Liver (tissue), 9 donors: ENCODE results near the gene TEX51. TPM values are rescaled to one million over a fixed set of nuclear protein-coding genes. Genes with fewer than 3 reads are reported as not detected.

Source experiments
- DNase-seq: peaks from one replicate; pipeline ENCODE4 v3.0.0-alpha.2; 2017; ENCODE audit warnings: low spot score
- H3K27ac ChIP-seq, 2 donors: one replicate each; pipeline ENCODE4 v1.7.0; 2013; ENCODE audit warnings: inconsistent platforms in 2 of 2, low read length in 2 of 2, control low read depth in 1 of 2, low read depth in 1 of 2, mild to moderate bottlenecking in 1 of 2
- H3K27me3 ChIP-seq, 4 donors: one replicate each; pipeline versions ENCODE4 v1.6.1 to v1.7.0; 2013; ENCODE audit warnings: low read length in 3 of 4, inconsistent platforms in 1 of 4, mild to moderate bottlenecking in 1 of 4, moderate library complexity in 1 of 4; ENCODE audit not compliant: control insufficient read depth in 4 of 4, insufficient read depth in 4 of 4
- H3K36me3 ChIP-seq, 4 donors: one replicate each; pipeline versions ENCODE4 v1.6.1 to v1.7.0; 2013; ENCODE audit warnings: low read length in 3 of 4, mild to moderate bottlenecking in 3 of 4, low read depth in 1 of 4, moderate library complexity in 1 of 4; ENCODE audit not compliant: control insufficient read depth in 4 of 4, insufficient read depth in 3 of 4
- H3K4me1 ChIP-seq, 4 donors: one replicate each; pipeline versions ENCODE4 v1.6.1 to v1.7.0; 2013; ENCODE audit warnings: low read length in 3 of 4, mild to moderate bottlenecking in 3 of 4, moderate library complexity in 1 of 4; ENCODE audit not compliant: control insufficient read depth in 4 of 4, insufficient read depth in 4 of 4
- H3K4me3 ChIP-seq, 3 donors: one replicate each; pipeline versions ENCODE4 v1.6.1 to v1.7.0; 2013; ENCODE audit warnings: low read length in 3 of 3, control low read depth in 1 of 3, low read depth in 1 of 3, mild to moderate bottlenecking in 1 of 3
- H3K9ac ChIP-seq, 2 donors: one replicate each; pipeline ENCODE4 v1.7.0; 2013; ENCODE audit warnings: low read length in 2 of 2, mild to moderate bottlenecking in 2 of 2, moderate library complexity in 2 of 2, control low read depth in 1 of 2, low read depth in 1 of 2
- H3K9me3 ChIP-seq, 4 donors: one replicate each; pipeline versions ENCODE4 v1.6.1 to v1.7.0; 2013; ENCODE audit warnings: low read length in 3 of 4; ENCODE audit not compliant: control insufficient read depth in 4 of 4
- EGR1 ChIP-seq, 2 donors: IDR thresholded peaks; 2 replicates each; pipeline ENCODE4 v1.6.1; 2016 to 2018; ENCODE audit warnings: antibody characterized with exemption in 2 of 2, low read depth in 2 of 2
- FOXA1 ChIP-seq: IDR thresholded peaks from 2 replicates; pipeline ENCODE4 v1.6.1; 2016; ENCODE audit warnings: antibody characterized with exemption
- GABPA ChIP-seq, 2 donors: IDR thresholded peaks in 1 of 2; conservative IDR thresholded peaks in 1 of 2; 2 replicates each; pipeline ENCODE4 v1.6.1; 2016; ENCODE audit warnings: antibody characterized with exemption in 2 of 2, mild to moderate bottlenecking in 1 of 2, moderate library complexity in 1 of 2
- HNF4A ChIP-seq, 2 donors: conservative IDR thresholded peaks; 2 replicates each; pipeline ENCODE4 v1.6.1; 2016; ENCODE audit warnings: antibody characterized with exemption in 2 of 2, mild to moderate bottlenecking in 2 of 2
- HNF4G ChIP-seq: IDR thresholded peaks from 2 replicates; pipeline ENCODE4 v1.6.1; 2016; ENCODE audit warnings: antibody characterized with exemption
- NR2F2 ChIP-seq: IDR thresholded peaks from 2 replicates; pipeline ENCODE4 v1.6.1; 2016; ENCODE audit warnings: antibody characterized with exemption
- RAD21 ChIP-seq, 2 donors: IDR thresholded peaks; 2 replicates each; pipeline ENCODE4 v1.6.1; 2016; ENCODE audit warnings: antibody characterized with exemption in 2 of 2, mild to moderate bottlenecking in 2 of 2
- REST ChIP-seq: IDR thresholded peaks from 2 replicates; pipeline ENCODE4 v1.6.1; 2016; ENCODE audit warnings: antibody characterized with exemption, mild to moderate bottlenecking
- RXRA ChIP-seq, 2 donors: IDR thresholded peaks; 2 replicates each; pipeline ENCODE4 v1.6.1; 2017 to 2018; ENCODE audit warnings: antibody characterized with exemption in 2 of 2, mild to moderate bottlenecking in 1 of 2
- TAF1 ChIP-seq: conservative IDR thresholded peaks from 2 replicates; pipeline ENCODE4 v1.6.1; 2016; ENCODE audit warnings: antibody characterized with exemption, mild to moderate bottlenecking
- YY1 ChIP-seq: IDR thresholded peaks from 2 replicates; pipeline ENCODE4 v1.6.1; 2016; ENCODE audit warnings: antibody characterized with exemption, mild to moderate bottlenecking
- ZBTB33 ChIP-seq: IDR thresholded peaks from 2 replicates; pipeline ENCODE4 v1.6.1; 2016; ENCODE audit warnings: antibody characterized with exemption
- WGBS: extraction: QIAGEN DNeasy Blood & Tissue Kit; methylation state at CpG from one replicate; pipeline ENCODE4 v1.1.7; 2013; 5-methylcytosine and 5-hydroxymethylcytosine counted together
- polyA plus RNA-seq, 2 donors: library from polyadenylated mRNA; stranded (reverse) in 1 of 2; unstranded in 1 of 2; fragments of 200-250 nt in 1 of 2; fragments of >200 nt in 1 of 2; fragmentation: Nextera tagmentation in 1 of 2; extraction: Ambion mirVana in 1 of 2; gene quantifications; one replicate each; pipeline versions ENCODE4 v1.2.1 to v1.2.3, GENCODE V29; 2013 to 2015
- total RNA-seq, 2 donors: library from RNA; depleted of rRNA; stranded (reverse); fragments of >200 nt; gene quantifications; one replicate each; pipeline ENCODE4 v1.2.3, GENCODE V29; 2014
- TF ChIP-seq, protein P1 (sequence below): fragments of 150-350 bp; IDR thresholded peaks from 2 replicates; pipeline ENCODE4 v1.5.1; 2017; ENCODE audit warnings: improper control_type of control experiment, low read depth, low read length; ENCODE audit not compliant: missing input control
- TF ChIP-seq, protein P2 (sequence below): IDR thresholded peaks from 2 replicates; pipeline ENCODE4 v1.6.1; 2016; ENCODE audit warnings: antibody characterized with exemption
- donor health status: healthy.
- donor health status: healthy.
- donor health status: healthy.
- donor health status: healthy.
- donor health status: healthy.

Gene TEX51
- total and polyA plus RNA-seq, 4 donors = not detected

- Histone ChIP-seq H3K27ac (no peak overlapping the region), H3K36me3 (no peaks in the 10 kb centered on the region), H3K4me1 (peaks cover 0 to under 1% (median 0%) of the 10 kb centered on the region in 4 donors), H3K27me3 (peaks cover 0 to 4% (median under 1%) of the 10 kb centered on the region in 4 donors), H3K4me3 (no peak overlapping the region), H3K9ac (no peak overlapping the region), H3K9me3 (peaks cover under 1 to 6% (median 2%) of the 10 kb centered on the region in 4 donors)
- WGBS = 68% methylated on average over 4 of the region's 4 CpGs
- no peak for DNase-seq
- TF ChIP-seq GABPA (IDR thresholded peaks at IDR 0.05 in 1 of 2, conservative IDR thresholded peaks at IDR 0.05 in 1 of 2) = no peak
- TF ChIP-seq REST = no peak
- TF ChIP-seq RXRA (IDR thresholded peaks at IDR 0.05) = no peak
- no peak for TF ChIP-seq RAD21 (IDR thresholded peaks at IDR 0.05)
- no peak for TF ChIP-seq HNF4G
- no peak for TF ChIP-seq YY1
- TF ChIP-seq FOXA1 = no peak
- TF ChIP-seq, protein P1, sequence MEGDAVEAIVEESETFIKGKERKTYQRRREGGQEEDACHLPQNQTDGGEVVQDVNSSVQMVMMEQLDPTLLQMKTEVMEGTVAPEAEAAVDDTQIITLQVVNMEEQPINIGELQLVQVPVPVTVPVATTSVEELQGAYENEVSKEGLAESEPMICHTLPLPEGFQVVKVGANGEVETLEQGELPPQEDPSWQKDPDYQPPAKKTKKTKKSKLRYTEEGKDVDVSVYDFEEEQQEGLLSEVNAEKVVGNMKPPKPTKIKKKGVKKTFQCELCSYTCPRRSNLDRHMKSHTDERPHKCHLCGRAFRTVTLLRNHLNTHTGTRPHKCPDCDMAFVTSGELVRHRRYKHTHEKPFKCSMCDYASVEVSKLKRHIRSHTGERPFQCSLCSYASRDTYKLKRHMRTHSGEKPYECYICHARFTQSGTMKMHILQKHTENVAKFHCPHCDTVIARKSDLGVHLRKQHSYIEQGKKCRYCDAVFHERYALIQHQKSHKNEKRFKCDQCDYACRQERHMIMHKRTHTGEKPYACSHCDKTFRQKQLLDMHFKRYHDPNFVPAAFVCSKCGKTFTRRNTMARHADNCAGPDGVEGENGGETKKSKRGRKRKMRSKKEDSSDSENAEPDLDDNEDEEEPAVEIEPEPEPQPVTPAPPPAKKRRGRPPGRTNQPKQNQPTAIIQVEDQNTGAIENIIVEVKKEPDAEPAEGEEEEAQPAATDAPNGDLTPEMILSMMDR = no peak
- TF ChIP-seq ZBTB33 = no peak
- TF ChIP-seq TAF1 = no peak
- TF ChIP-seq, protein P2, sequence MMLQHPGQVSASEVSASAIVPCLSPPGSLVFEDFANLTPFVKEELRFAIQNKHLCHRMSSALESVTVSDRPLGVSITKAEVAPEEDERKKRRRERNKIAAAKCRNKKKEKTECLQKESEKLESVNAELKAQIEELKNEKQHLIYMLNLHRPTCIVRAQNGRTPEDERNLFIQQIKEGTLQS = no peak
Measured at GRCh38 chr2:126880817-126881216, 17.9 kb upstream of the TEX51 start.

DNA sequence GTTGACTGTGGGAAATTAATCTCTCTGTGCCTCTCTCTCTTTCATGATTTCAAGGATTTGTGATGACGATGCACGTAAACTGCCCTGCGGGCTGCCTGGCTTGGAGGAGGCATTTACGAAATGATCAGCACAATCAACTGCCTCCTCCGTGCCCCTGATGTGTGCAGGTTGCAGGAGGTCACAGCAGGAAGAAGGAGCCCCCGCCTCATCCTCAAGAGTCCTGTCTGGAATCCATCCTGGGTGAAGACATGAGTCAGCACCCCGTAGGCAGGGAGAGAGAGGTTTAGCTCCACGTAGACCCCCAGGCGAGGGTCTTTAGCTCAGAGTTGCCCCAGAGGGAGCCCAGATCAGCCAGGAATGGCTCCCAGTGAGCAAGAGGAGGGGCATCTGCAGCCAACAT, 17.1 kb upstream of the TEX51 start:
- Histone ChIP-seq H3K36me3 (no peaks in the 10 kb centered on the region), H3K9ac (no peak overlapping the region), H3K4me1 (peaks cover 0 to 5% (median 0%) of the 10 kb centered on the region in 4 donors), H3K4me3 (no peak overlapping the region), H3K9me3 (peaks cover 0 to 4% (median 0%) of the 10 kb centered on the region in 4 donors), H3K27ac (no peak overlapping the region), H3K27me3 (peaks cover 0 to 4% (median under 1%) of the 10 kb centered on the region in 4 donors)
- TF ChIP-seq EGR1 (IDR thresholded peaks at IDR 0.05; ENCODE audit: low read depth in 2 of 2) (no peak), NR2F2 (no peak), HNF4A (conservative IDR thresholded peaks at IDR 0.05) (no peak)
- 75% methylated on average over 9 of the region's 9 CpGs for WGBS
- peak; percentile 17 for DNase-seq
